A549 (cell line): Measurements from ENCODE around the gene SMG6.

Source experiments
- JUN ChIP-seq, 2 experiments: fragments of >200 bp; sonication (Bioruptor Twin); formaldehyde crosslinking; IDR thresholded peaks; 2 replicates in 1 of 2; 3 replicates in 1 of 2; pipeline ENCODE4 v1.6.1; 2016 to 2017
- POLR2A ChIP-seq: IDR thresholded peaks from 2 replicates; pipeline ENCODE4 v1.6.1; 2012; ENCODE audit warnings: mild to moderate bottlenecking, low read length
- TP53 ChIP-seq: fragments of 250-450 bp; sonication (Bioruptor Pico); IDR thresholded peaks from 2 replicates; pipeline ENCODE4 v1.5.0; 2021; ENCODE audit warnings: mild to moderate bottlenecking, moderate library complexity
- TF ChIP-seq, protein P1 (sequence below): fragments of >200 bp; sonication (Bioruptor Twin); formaldehyde crosslinking; IDR thresholded peaks from 3 replicates; pipeline ENCODE4 v1.5.1; 2016

- TF ChIP-seq, protein P1, sequence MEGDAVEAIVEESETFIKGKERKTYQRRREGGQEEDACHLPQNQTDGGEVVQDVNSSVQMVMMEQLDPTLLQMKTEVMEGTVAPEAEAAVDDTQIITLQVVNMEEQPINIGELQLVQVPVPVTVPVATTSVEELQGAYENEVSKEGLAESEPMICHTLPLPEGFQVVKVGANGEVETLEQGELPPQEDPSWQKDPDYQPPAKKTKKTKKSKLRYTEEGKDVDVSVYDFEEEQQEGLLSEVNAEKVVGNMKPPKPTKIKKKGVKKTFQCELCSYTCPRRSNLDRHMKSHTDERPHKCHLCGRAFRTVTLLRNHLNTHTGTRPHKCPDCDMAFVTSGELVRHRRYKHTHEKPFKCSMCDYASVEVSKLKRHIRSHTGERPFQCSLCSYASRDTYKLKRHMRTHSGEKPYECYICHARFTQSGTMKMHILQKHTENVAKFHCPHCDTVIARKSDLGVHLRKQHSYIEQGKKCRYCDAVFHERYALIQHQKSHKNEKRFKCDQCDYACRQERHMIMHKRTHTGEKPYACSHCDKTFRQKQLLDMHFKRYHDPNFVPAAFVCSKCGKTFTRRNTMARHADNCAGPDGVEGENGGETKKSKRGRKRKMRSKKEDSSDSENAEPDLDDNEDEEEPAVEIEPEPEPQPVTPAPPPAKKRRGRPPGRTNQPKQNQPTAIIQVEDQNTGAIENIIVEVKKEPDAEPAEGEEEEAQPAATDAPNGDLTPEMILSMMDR, result no peak
- TF ChIP-seq POLR2A (no peak), TP53 (CRISPR knock-in tag) (no peak), JUN (IDR thresholded peaks at IDR 0.05) (no peak)
These were observed 228.1 kb downstream of the SMG6 start for GRCh38 chr17:2075336-2076086.
